Keratinocyte (primary cell): ENCODE data around the gene ZMYND19.

ENCODE experiments used
- CTCF ChIP-seq, 3 experiments: IDR thresholded peaks in 1 of 3; conservative IDR thresholded peaks in 1 of 3; optimal IDR thresholded peaks in 1 of 3; 2 replicates in 2 of 3; 3 replicates in 1 of 3; pipeline versions ENCODE3 to v1.5.1; 2011; ENCODE audit warnings: low read length in 3 of 3, mild to moderate bottlenecking in 3 of 3, moderate library complexity in 2 of 3, control low read depth in 1 of 3, inconsistent platforms in 1 of 3; ENCODE audit not compliant: insufficient read depth in 2 of 3; ENCODE audit errors: extremely low read depth in 1 of 3
- EZH2 ChIP-seq: IDR thresholded peaks from one replicate; pipeline ENCODE4 v1.6.1; 2012; ENCODE audit warnings: inconsistent platforms, mild to moderate bottlenecking, low read length, moderate library complexity

DNA sequence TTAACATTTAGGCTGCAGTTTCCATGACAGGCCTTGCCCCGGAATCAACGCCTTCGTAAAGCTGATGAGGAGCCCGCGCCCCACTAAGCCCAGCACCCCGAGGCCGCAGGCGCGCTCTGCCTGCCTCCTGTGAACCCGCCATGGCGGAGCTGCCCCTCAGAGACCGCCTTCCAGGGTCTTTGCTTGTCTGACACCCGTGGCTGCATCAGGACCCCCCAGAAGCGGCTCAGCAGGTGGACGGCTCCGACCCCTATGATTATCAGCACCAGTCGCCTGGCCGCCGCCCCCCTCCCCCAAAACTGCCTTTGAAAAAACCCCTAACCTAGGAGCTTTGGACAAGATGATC, 11.1 kb downstream of the ZMYND19 start:
- no peak for TF ChIP-seq EZH2
- TF ChIP-seq CTCF (optimal IDR thresholded peaks at IDR 0.05 in 1 of 3, IDR thresholded peaks at IDR 0.05 in 1 of 3, conservative IDR thresholded peaks at IDR 0.05 in 1 of 3; ENCODE audit: extremely low read depth in 1 of 3, insufficient read depth in 2 of 3, low read length in 3 of 3): no peak
